Testis (tissue), 2 donors: ENCODE results near the gene CENPH.

Experiments
- CTCF ChIP-seq, 3 experiments: fragments of 450-650 bp in 2 of 3; fragments of 200-600 bp in 1 of 3; sonication (generic) in 1 of 3; IDR thresholded peaks; one replicate each; pipeline ENCODE4 v1.5.1; 2016 to 2019; ENCODE audit warnings: antibody characterized with exemption in 3 of 3, mild to moderate bottlenecking in 2 of 3, moderate library complexity in 1 of 3
- POLR2A ChIP-seq: fragments of 450-650 bp; IDR thresholded peaks from one replicate; pipeline ENCODE4 v1.6.1; 2017; ENCODE audit warnings: antibody characterized with exemption, mild to moderate bottlenecking, moderate library complexity

GRCh38 chr5:69166686-69167492 is 22.5 kb upstream of the CENPH start, which contains the start of gene CCNB1:
- TF ChIP-seq CTCF (IDR thresholded peaks at IDR 0.05) (no peak), POLR2A (no peak)
